CD14-positive monocyte (primary cell): ENCODE results near the gene HCRTR1. TPM values are rescaled to one million over a fixed set of nuclear protein-coding genes. Genes with fewer than 3 reads are reported as not detected.
A peak's percentile ranks its signal among the peaks of the same experiment; 100 is the strongest.
"Not testable (repeated sequence)": the region's sequence is repeated elsewhere in the genome, so short reads cannot be mapped to it uniquely, and the experiment has no call there.

Experiments used
- DNase-seq, 3 donors: peaks; one replicate each; pipeline ENCODE4 v3.0.0-alpha.2; 2011 to 2022
- H2AFZ ChIP-seq: 2 replicates; pipeline ENCODE4 v1.6.0; 2012; ENCODE audit warnings: mild to moderate bottlenecking, low read depth, low read length, inconsistent platforms; ENCODE audit not compliant: insufficient read depth, poor library complexity, severe bottlenecking
- H3K27ac ChIP-seq, 2 donors: 1 replicate in 1 of 2; 2 replicates in 1 of 2; pipeline ENCODE4 v1.5.1; 2012 to 2013; ENCODE audit warnings: low read length in 2 of 2, control low read depth in 1 of 2, inconsistent platforms in 1 of 2, low read depth in 1 of 2, mild to moderate bottlenecking in 1 of 2
- H3K27me3 ChIP-seq, 2 donors: one replicate each; pipeline versions ENCODE4 v1.6.0 to v1.6.1; 2011 to 2013; ENCODE audit warnings: low read length in 2 of 2; ENCODE audit not compliant: control insufficient read depth in 2 of 2, insufficient read depth in 2 of 2
- H3K36me3 ChIP-seq, 2 donors: replicated peaks in 1 of 2; 1 replicate in 1 of 2; 2 replicates in 1 of 2; pipeline versions ENCODE4 v1.5.1 to v1.6.1; 2012 to 2013; ENCODE audit warnings: low read length in 2 of 2, control low read depth in 1 of 2, inconsistent platforms in 1 of 2, mild to moderate bottlenecking in 1 of 2; ENCODE audit not compliant: insufficient read depth in 2 of 2, control insufficient read depth in 1 of 2
- H3K4me1 ChIP-seq, 2 donors: 1 replicate in 1 of 2; 2 replicates in 1 of 2; pipeline versions ENCODE4 v1.5.1 to v1.6.1; 2012 to 2013; ENCODE audit warnings: low read length in 2 of 2, control low read depth in 1 of 2, inconsistent platforms in 1 of 2, mild to moderate bottlenecking in 1 of 2, moderate library complexity in 1 of 2; ENCODE audit not compliant: insufficient read depth in 2 of 2, control insufficient read depth in 1 of 2
- H3K4me2 ChIP-seq: replicated peaks from 2 replicates; pipeline ENCODE3; 2012; ENCODE audit warnings: low read length, moderate library complexity, mild to moderate bottlenecking; ENCODE audit not compliant: poor library complexity, severe bottlenecking; ENCODE audit errors: extremely low read depth
- H3K4me3 ChIP-seq, 3 experiments: fragments of 200-600 bp in 1 of 3; sonication (generic) in 1 of 3; replicated peaks in 1 of 3; 1 replicate in 2 of 3; 2 replicates in 1 of 3; pipeline ENCODE4 v1.5.1; 2011 to 2013; ENCODE audit warnings: low read length in 3 of 3, mild to moderate bottlenecking in 3 of 3, control low read depth in 2 of 3, low read depth in 2 of 3, inconsistent platforms in 1 of 3, moderate library complexity in 1 of 3
- H3K79me2 ChIP-seq: 2 replicates; pipeline ENCODE4 v1.6.0; 2012; ENCODE audit warnings: mild to moderate bottlenecking, control low read depth, inconsistent platforms, low read length, moderate library complexity; ENCODE audit not compliant: insufficient read depth
- H3K9ac ChIP-seq: 2 replicates; pipeline ENCODE4 v1.6.0; 2017; ENCODE audit warnings: low read length, mild to moderate bottlenecking; ENCODE audit not compliant: insufficient read depth, poor library complexity, severe bottlenecking
- H3K9me3 ChIP-seq, 2 donors: replicated peaks in 1 of 2; 1 replicate in 1 of 2; 2 replicates in 1 of 2; pipeline versions ENCODE4 v1.5.1 to v1.6.1; 2012 to 2013; ENCODE audit warnings: low read length in 2 of 2, control low read depth in 1 of 2; ENCODE audit not compliant: control insufficient read depth in 1 of 2, insufficient read depth in 1 of 2
- H4K20me1 ChIP-seq: 2 replicates; pipeline ENCODE4 v1.6.0; 2012; ENCODE audit warnings: mild to moderate bottlenecking, low read length, control low read depth, moderate library complexity; ENCODE audit not compliant: insufficient read depth
- H3K27ac Mint-ChIP-seq, 7 donors: one replicate each; pipeline ENCODE4 v1.8.0; 2020; ENCODE audit warnings: mild to moderate bottlenecking in 7 of 7, mixed read lengths in 7 of 7, moderate library complexity in 6 of 7, inconsistent platforms in 2 of 7
- H3K27me3 Mint-ChIP-seq, 3 donors: one replicate each; pipeline ENCODE4 v1.8.0; 2021 to 2022; ENCODE audit warnings: low read depth in 3 of 3, mild to moderate bottlenecking in 3 of 3, mixed read lengths in 3 of 3, moderate library complexity in 3 of 3, inconsistent platforms in 1 of 3
- H3K36me3 Mint-ChIP-seq, 2 donors: one replicate each; pipeline ENCODE4 v1.8.0; 2020; ENCODE audit warnings: mixed read lengths in 2 of 2, inconsistent platforms in 1 of 2, mild to moderate bottlenecking in 1 of 2
- H3K4me1 Mint-ChIP-seq: one replicate; pipeline ENCODE4 v1.8.0; 2020; ENCODE audit warnings: mild to moderate bottlenecking, mixed read lengths
- H3K4me3 Mint-ChIP-seq, 2 donors: one replicate each; pipeline ENCODE4 v1.8.0; 2020; ENCODE audit warnings: mild to moderate bottlenecking in 2 of 2, mixed read lengths in 2 of 2, moderate library complexity in 1 of 2
- H3K9me3 Mint-ChIP-seq, 7 donors: one replicate each; pipeline ENCODE4 v1.8.0; 2020 to 2022; ENCODE audit warnings: mixed read lengths in 7 of 7, mild to moderate bottlenecking in 6 of 7, moderate library complexity in 6 of 7, inconsistent platforms in 2 of 7
- CTCF ChIP-seq: fragments of 200-600 bp; IDR thresholded peaks from one replicate; pipeline ENCODE4 v1.8.0; 2022; ENCODE audit warnings: antibody characterized with exemption, mild to moderate bottlenecking
- WGBS: methylation state at CpG from one replicate; pipeline ENCODE4 v1.1.5; 2013; ENCODE audit warnings: missing lambda C conversion rate; ENCODE audit not compliant: insufficient coverage; 5-methylcytosine and 5-hydroxymethylcytosine counted together
- intact Hi-C, 2 donors: fragments of 100-400 bp; cut with micrococcal nuclease; formaldehyde crosslinking; loops; one replicate each; pipeline versions ENCODE4 v1.15.0 to v1.15.1; 2023
- polyA plus RNA-seq, 3 donors: library from polyadenylated mRNA; depleted of rRNA in 1 of 3; unstranded in 2 of 3; stranded (reverse) in 1 of 3; fragments of 300-500 nt in 2 of 3; fragments of >200 nt in 1 of 3; fragmentation: Illumina TruSeq in 2 of 3; gene quantifications; 1 replicate in 2 of 3; 2 replicates in 1 of 3; pipeline ENCODE4 v1.2.3, GENCODE V29; 2012 to 2021

Gene HCRTR1
- polyA plus RNA-seq, 3 donors: not detected

- Mint-ChIP-seq H3K9me3 (peaks cover 0 to 4% (median 0%) of the 10 kb centered on the region in 7 donors), H3K36me3 (no peaks in the 10 kb centered on the region), H3K4me1 (peaks cover 10% of the 10 kb centered on the region), H3K27ac (peak overlapping the region in 1 of 7 donors; percentile 35), H3K4me3 (no peak overlapping the region), H3K27me3 (peaks cover 15 to 36% (median 24%) of the 10 kb centered on the region in 3 donors)
- Histone ChIP-seq H3K27ac (no peak overlapping the region), H4K20me1 (no peaks in the 10 kb centered on the region), H3K4me3 (no peak overlapping the region), H3K4me2 (peak overlapping the region; percentile 22), H3K36me3 (no peaks in the 10 kb centered on the region), H2AFZ (no peak overlapping the region), H3K4me1 (peaks cover 0 to 9% of the 10 kb centered on the region in 2 donors), H3K9ac (no peak overlapping the region), H3K9me3 (no peaks in the 10 kb centered on the region), H3K27me3 (peaks cover 0 to 18% of the 10 kb centered on the region in 2 donors), H3K79me2 (no peaks in the 10 kb centered on the region)
- no peak for TF ChIP-seq CTCF
- 57% methylated on average over 40 of the region's 47 CpGs for WGBS
- peak; percentile 20 to 36 (median 24) for DNase-seq
- intact Hi-C loops: no loop called here
Observed at GRCh38 chr1:31586376-31587327, 30.8 kb upstream of the HCRTR1 start.

GRCh38 chr1:31587328-31587699 lies 30.2 kb upstream of the HCRTR1 start:
- H3K9ac ChIP-seq, intact Hi-C loops, H3K9me3 Mint-ChIP-seq, H3K4me1 Mint-ChIP-seq, H3K36me3 Mint-ChIP-seq, H3K27ac Mint-ChIP-seq, H3K4me3 ChIP-seq, H3K9me3 ChIP-seq, H3K4me3 Mint-ChIP-seq, H4K20me1 ChIP-seq, DNase-seq, H3K4me2 ChIP-seq, H3K4me1 ChIP-seq, H3K79me2 ChIP-seq, H2AFZ ChIP-seq, H3K36me3 ChIP-seq, H3K27ac ChIP-seq: not testable (repeated sequence)
- H3K27me3 Mint-ChIP-seq: peaks cover 15 to 37% (median 24%) of the 10 kb centered on the region in 3 donors
- peaks cover 0 to 18% of the 10 kb centered on the region in 2 donors for H3K27me3 ChIP-seq
- WGBS: no CpG with 5 or more reads among the region's 5 CpGs
